Tibial nerve (tissue), 3 donors: Measurements from ENCODE around the gene LRRC37A.
"Not testable (repeated sequence)": the region's sequence is repeated elsewhere in the genome, so short reads cannot be mapped to it uniquely, and the experiment has no call there.

Experiments
- CTCF ChIP-seq, 5 experiments: fragments of 200-600 bp in 3 of 5; fragments of 450-650 bp in 2 of 5; sonication (generic) in 3 of 5; IDR thresholded peaks; one replicate each; pipeline ENCODE4 v1.5.1; 2016 to 2019; ENCODE audit warnings: antibody characterized with exemption in 5 of 5, mild to moderate bottlenecking in 3 of 5, moderate library complexity in 2 of 5
- POLR2A ChIP-seq, 2 donors: fragments of 450-650 bp; IDR thresholded peaks; one replicate each; pipeline ENCODE4 v1.6.1; 2017; ENCODE audit warnings: antibody characterized with exemption in 2 of 2, mild to moderate bottlenecking in 2 of 2, moderate library complexity in 2 of 2

- not testable (repeated sequence) for TF ChIP-seq CTCF, POLR2A (IDR thresholded peaks at IDR 0.05)
Measured at GRCh38 chr17:46266063-46266655, 28.8 kb upstream of the LRRC37A start.
